ENCODE data around the gene IRGC. TPM values are rescaled to one million over a fixed set of nuclear protein-coding genes. Genes with fewer than 3 reads are reported as not detected.
"Not testable (repeated sequence)": the region's sequence is repeated elsewhere in the genome, so short reads cannot be mapped to it uniquely, and the experiment has no call there.

Gene IRGC
- total RNA-seq, 1 donor from 2014 or later: not detected

DNA sequence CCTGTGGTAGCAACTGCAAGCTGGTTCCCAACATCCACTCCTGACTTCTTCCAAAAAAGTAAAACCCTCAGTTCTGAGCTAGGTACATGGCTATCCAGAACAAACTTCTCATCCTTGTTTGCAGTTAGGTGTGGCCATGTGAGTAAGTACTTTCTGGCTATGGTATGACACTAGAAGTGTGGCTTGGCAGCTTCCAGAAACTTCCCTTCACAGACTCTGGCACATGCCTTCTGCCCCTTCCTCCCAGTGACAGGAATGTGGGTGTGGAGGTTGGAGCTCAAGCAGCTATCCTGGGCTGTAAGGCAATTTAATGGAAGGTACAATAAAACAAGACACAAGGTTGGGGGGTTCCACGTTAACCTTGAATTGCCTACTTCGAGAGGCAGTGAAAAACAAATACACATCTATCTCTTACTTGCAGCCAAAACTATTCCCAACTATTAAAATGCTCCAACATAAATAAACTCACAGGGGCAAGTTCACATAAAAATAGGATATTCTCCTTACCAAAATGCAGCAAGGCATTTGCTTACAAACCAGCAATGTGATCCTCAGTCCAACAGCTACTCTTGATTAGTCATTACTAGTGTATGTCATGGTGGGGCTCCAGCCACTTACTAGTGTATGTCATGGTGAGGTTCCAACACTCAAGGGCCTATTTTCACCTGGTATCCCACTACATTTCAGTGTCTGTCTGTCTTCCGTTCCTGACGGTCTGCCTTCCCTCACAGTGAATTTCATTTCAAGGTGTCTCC, 35.8 kb downstream of the IRGC start:
- DNase-seq (ENCODE audit: low spot score): no peak
- no peak for ATAC-seq

GRCh38 chr19:43752287-43752875, 36.5 kb downstream of the IRGC start:
- DNase-seq (ENCODE audit: low spot score) (no peak), ATAC-seq (no peak)

DNA sequence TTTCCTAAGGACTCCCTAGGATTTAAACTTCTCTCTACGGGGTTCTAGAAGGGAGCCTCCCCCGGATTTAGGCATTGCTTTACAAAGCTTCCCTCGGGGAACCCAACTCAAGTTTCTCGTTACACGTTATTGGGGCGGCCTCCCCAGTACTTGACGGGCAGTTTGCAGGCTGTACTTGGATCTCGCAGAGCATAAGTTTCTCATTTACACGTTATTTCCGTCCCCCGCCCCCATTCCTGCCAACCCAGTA, 38.3 kb downstream of the IRGC start:
- ATAC-seq (no peak), DNase-seq (ENCODE audit: low spot score) (no peak)

GRCh38 chr19:43754503-43755255, 38.8 kb downstream of the IRGC start, which contains the start of gene SMG9:
SMG9 (minus strand) TSS chr19:43754962; CDS start chr19:43750741, 4,221 bp downstream.
- peak; percentile 99 for DNase-seq (ENCODE audit: low spot score)
- ATAC-seq: peak; percentile 93

GRCh38 chr19:43755256-43755801, 39.5 kb downstream of the IRGC start:
- ATAC-seq: peak; percentile 64
- peak; percentile 85 for DNase-seq (ENCODE audit: low spot score)

DNA sequence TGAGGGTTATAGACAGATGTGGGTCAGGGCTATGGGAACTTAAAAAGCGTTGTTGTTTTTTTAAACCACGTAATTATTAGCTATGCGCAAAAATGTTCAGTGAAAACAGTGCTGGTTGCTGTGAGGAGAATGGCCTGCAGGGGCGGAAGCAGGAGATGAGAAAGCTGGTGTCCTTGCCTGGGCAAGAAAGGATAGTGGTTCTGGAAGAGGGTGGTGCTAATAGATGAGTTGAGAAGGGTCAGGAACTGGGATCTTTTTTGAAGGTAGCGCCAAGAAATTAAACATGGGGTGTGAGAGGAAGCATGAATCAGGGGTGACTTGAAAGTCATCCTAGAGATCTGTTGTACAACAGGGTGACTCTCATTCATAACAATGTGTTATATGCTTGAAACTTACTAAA, 43.6 kb downstream of the IRGC start:
- DNase-seq (ENCODE audit: low spot score) (no peak), ATAC-seq (no peak)

- ATAC-seq: no peak
- no peak for DNase-seq (ENCODE audit: low spot score)
These were observed 45.1 kb downstream of the IRGC start for GRCh38 chr19:43760941-43761340.

DNA sequence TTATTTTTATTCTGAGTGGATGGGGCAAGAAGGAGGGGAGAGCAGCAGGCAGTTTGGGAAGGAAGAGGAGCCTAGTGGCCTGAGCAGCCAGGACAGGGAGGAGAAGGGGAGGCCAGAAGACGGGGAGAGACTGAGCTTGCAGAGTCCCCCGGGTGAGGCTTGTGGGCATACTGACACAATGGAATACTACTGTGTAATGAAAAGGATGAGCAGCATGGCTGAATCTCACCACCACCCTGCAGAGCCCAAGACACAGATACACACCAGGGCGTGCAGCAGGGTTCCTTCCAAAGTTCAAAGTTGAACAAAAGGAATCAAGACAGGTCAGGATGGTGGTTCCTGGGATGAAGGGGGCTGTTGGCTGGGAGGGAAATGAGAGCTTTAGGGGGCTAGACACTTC, 46.9 kb downstream of the IRGC start:
- DNase-seq (ENCODE audit: low spot score): no peak
- ATAC-seq: no peak

DNA sequence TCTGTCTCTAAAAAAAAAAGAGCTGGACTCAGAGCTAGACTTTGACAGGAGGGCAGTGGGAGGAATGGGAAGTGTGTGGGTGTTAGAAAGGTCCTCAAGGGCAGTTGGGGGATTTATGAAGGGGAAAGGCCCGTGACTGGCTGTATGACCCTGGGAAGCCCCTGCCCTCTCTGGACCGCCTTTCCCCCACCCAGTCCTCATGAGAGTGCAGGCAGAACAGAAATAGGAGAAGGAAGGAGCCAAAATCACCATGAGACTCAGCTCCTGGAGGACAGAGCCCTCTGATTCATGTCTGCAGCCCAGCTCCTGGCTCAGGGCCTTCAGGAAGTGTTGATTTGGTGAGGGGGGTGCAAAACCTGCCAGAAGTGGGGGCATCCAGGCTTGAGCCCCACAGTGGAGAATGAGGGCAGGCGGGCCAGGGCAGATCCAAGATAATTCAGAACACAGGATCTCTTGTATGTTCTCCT, 47.6 kb downstream of the IRGC start:
- no peak for ATAC-seq
- no peak for DNase-seq (ENCODE audit: low spot score)

DNA sequence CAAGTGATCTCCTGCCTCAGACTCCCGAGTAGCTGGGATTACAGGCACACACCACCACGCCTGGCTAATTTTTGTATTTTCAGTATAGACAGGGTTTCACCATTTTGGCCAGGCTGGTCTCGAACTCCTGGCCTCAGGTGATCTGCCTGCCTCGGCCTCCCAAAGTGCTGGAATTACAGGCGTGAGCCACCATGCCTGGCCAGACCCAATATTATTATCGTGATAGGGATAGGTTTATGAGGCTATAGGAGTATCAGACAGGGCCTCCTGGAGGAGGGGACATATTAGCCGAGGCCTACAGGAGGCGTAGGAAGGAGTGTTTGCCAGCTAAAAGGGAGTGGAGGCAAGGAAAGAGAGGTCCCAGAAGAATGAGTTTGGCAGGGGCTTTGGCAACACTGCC, 48.8 kb downstream of the IRGC start:
- not testable (repeated sequence) for DNase-seq (ENCODE audit: low spot score); ATAC-seq

GRCh38 chr19:43765109-43765876, 49.4 kb downstream of the IRGC start:
- no peak for DNase-seq (ENCODE audit: low spot score)
- ATAC-seq: no peak

DNA sequence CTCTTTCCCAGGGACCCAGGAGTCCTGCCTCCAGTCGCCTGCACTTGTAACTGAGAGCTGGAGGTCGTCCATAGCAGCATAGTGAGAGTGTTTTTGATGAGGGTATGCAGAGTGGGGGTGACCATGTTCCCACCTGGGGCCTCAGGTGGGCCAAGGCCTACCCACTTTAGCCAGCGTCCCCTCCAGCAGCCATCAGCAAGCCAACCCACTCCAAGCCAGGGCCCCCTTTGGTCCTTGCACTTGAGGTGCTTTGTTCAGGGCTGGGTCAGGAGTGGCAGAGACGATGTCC, 50.8 kb downstream of the IRGC start:
- DNase-seq (ENCODE audit: low spot score) (no peak), ATAC-seq (no peak)

- ATAC-seq (no peak), DNase-seq (ENCODE audit: low spot score) (no peak)
These were observed 51.4 kb downstream of the IRGC start for GRCh38 chr19:43767316-43767715.

DNA sequence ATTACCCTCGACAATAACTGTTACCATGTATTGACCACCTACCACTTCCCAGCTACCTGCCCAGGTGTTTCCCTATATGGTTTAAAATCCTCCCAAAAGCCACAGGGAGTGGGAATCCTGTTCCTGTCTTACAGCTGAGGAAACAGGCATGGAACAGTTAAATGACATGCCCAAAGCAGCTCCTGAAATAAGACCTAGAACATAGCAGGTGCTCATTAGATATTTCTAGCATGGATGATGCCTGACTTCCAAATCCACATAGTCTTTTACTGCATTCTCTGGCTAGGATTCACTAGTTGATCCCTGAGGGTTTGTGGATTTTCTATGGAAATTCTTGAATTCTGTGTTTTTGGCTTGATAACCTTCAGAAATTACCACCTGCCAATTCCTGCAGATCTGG, 51.9 kb downstream of the IRGC start:
- no peak for ATAC-seq
- DNase-seq (ENCODE audit: low spot score): no peak

DNA sequence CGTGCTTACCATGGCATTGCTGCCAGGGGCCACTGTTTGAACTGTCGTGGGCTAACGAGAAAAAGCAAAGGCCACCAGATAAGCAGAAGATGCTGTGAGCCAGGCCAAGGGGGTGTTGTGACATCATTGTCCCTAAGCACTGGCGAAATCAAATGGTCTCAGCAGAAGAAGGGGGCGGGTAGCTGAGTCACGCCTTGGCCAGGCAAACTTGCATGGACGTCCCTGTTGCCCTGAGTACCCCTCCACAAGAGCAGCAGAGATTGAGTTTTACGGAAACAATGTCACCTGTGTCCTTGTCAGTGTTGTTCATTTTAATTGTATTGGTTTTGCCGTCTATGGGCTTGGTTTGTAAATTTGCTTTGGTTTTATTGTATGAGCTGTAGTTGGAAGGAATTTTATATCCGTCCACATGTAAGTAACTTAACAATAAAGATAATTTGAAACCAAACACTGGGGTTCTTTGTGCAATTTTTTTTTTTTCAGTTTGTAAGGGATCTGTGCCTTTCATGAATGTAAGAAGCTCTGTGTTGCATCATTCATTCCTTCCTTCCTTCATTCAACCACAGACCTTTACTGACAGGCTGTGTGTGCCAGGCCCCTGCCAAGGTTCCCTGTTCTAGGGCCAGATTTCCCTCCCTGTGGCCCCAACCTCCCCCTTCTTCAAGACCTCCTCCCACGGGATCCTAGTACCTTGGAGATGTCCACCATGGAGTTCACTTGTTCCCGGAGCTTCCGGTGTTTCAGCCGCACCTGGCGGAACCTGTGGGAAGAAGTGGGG, 52.6 kb downstream of the IRGC start:
- ATAC-seq: no peak
- DNase-seq (ENCODE audit: low spot score): no peak

GRCh38 chr19:43769256-43769655, 53.4 kb downstream of the IRGC start:
- DNase-seq (ENCODE audit: low spot score) (no peak), ATAC-seq (no peak)

All from left lobe of liver (tissue), 2 donors.